CD14-positive monocyte (primary cell): Measurements from ENCODE around the gene TNFRSF12A. TPM values are rescaled to one million over a fixed set of nuclear protein-coding genes. Genes with fewer than 3 reads are reported as not detected.

Experiments used
- DNase-seq, 3 donors: peaks; one replicate each; pipeline ENCODE4 v3.0.0-alpha.2; 2011 to 2022
- H2AFZ ChIP-seq: 2 replicates; pipeline ENCODE4 v1.6.0; 2012; ENCODE audit warnings: mild to moderate bottlenecking, low read depth, low read length, inconsistent platforms; ENCODE audit not compliant: insufficient read depth, poor library complexity, severe bottlenecking
- H3K27ac ChIP-seq, 2 donors: 1 replicate in 1 of 2; 2 replicates in 1 of 2; pipeline ENCODE4 v1.5.1; 2012 to 2013; ENCODE audit warnings: low read length in 2 of 2, control low read depth in 1 of 2, inconsistent platforms in 1 of 2, low read depth in 1 of 2, mild to moderate bottlenecking in 1 of 2
- H3K27me3 ChIP-seq, 2 donors: one replicate each; pipeline versions ENCODE4 v1.6.0 to v1.6.1; 2011 to 2013; ENCODE audit warnings: low read length in 2 of 2; ENCODE audit not compliant: control insufficient read depth in 2 of 2, insufficient read depth in 2 of 2
- H3K36me3 ChIP-seq, 2 donors: replicated peaks in 1 of 2; 1 replicate in 1 of 2; 2 replicates in 1 of 2; pipeline versions ENCODE4 v1.5.1 to v1.6.1; 2012 to 2013; ENCODE audit warnings: low read length in 2 of 2, control low read depth in 1 of 2, inconsistent platforms in 1 of 2, mild to moderate bottlenecking in 1 of 2; ENCODE audit not compliant: insufficient read depth in 2 of 2, control insufficient read depth in 1 of 2
- H3K4me1 ChIP-seq, 2 donors: 1 replicate in 1 of 2; 2 replicates in 1 of 2; pipeline versions ENCODE4 v1.5.1 to v1.6.1; 2012 to 2013; ENCODE audit warnings: low read length in 2 of 2, control low read depth in 1 of 2, inconsistent platforms in 1 of 2, mild to moderate bottlenecking in 1 of 2, moderate library complexity in 1 of 2; ENCODE audit not compliant: insufficient read depth in 2 of 2, control insufficient read depth in 1 of 2
- H3K4me2 ChIP-seq: replicated peaks from 2 replicates; pipeline ENCODE3; 2012; ENCODE audit warnings: low read length, moderate library complexity, mild to moderate bottlenecking; ENCODE audit not compliant: poor library complexity, severe bottlenecking; ENCODE audit errors: extremely low read depth
- H3K4me3 ChIP-seq, 3 experiments: fragments of 200-600 bp in 1 of 3; sonication (generic) in 1 of 3; replicated peaks in 1 of 3; 1 replicate in 2 of 3; 2 replicates in 1 of 3; pipeline ENCODE4 v1.5.1; 2011 to 2013; ENCODE audit warnings: low read length in 3 of 3, mild to moderate bottlenecking in 3 of 3, control low read depth in 2 of 3, low read depth in 2 of 3, inconsistent platforms in 1 of 3, moderate library complexity in 1 of 3
- H3K79me2 ChIP-seq: 2 replicates; pipeline ENCODE4 v1.6.0; 2012; ENCODE audit warnings: mild to moderate bottlenecking, control low read depth, inconsistent platforms, low read length, moderate library complexity; ENCODE audit not compliant: insufficient read depth
- H3K9ac ChIP-seq: 2 replicates; pipeline ENCODE4 v1.6.0; 2017; ENCODE audit warnings: low read length, mild to moderate bottlenecking; ENCODE audit not compliant: insufficient read depth, poor library complexity, severe bottlenecking
- H3K9me3 ChIP-seq, 2 donors: replicated peaks in 1 of 2; 1 replicate in 1 of 2; 2 replicates in 1 of 2; pipeline versions ENCODE4 v1.5.1 to v1.6.1; 2012 to 2013; ENCODE audit warnings: low read length in 2 of 2, control low read depth in 1 of 2; ENCODE audit not compliant: control insufficient read depth in 1 of 2, insufficient read depth in 1 of 2
- H4K20me1 ChIP-seq: 2 replicates; pipeline ENCODE4 v1.6.0; 2012; ENCODE audit warnings: mild to moderate bottlenecking, low read length, control low read depth, moderate library complexity; ENCODE audit not compliant: insufficient read depth
- H3K27ac Mint-ChIP-seq, 7 donors: one replicate each; pipeline ENCODE4 v1.8.0; 2020; ENCODE audit warnings: mild to moderate bottlenecking in 7 of 7, mixed read lengths in 7 of 7, moderate library complexity in 6 of 7, inconsistent platforms in 2 of 7
- H3K27me3 Mint-ChIP-seq, 3 donors: one replicate each; pipeline ENCODE4 v1.8.0; 2021 to 2022; ENCODE audit warnings: low read depth in 3 of 3, mild to moderate bottlenecking in 3 of 3, mixed read lengths in 3 of 3, moderate library complexity in 3 of 3, inconsistent platforms in 1 of 3
- H3K36me3 Mint-ChIP-seq, 2 donors: one replicate each; pipeline ENCODE4 v1.8.0; 2020; ENCODE audit warnings: mixed read lengths in 2 of 2, inconsistent platforms in 1 of 2, mild to moderate bottlenecking in 1 of 2
- H3K4me1 Mint-ChIP-seq: one replicate; pipeline ENCODE4 v1.8.0; 2020; ENCODE audit warnings: mild to moderate bottlenecking, mixed read lengths
- H3K4me3 Mint-ChIP-seq, 2 donors: one replicate each; pipeline ENCODE4 v1.8.0; 2020; ENCODE audit warnings: mild to moderate bottlenecking in 2 of 2, mixed read lengths in 2 of 2, moderate library complexity in 1 of 2
- H3K9me3 Mint-ChIP-seq, 7 donors: one replicate each; pipeline ENCODE4 v1.8.0; 2020 to 2022; ENCODE audit warnings: mixed read lengths in 7 of 7, mild to moderate bottlenecking in 6 of 7, moderate library complexity in 6 of 7, inconsistent platforms in 2 of 7
- WGBS: methylation state at CpG from one replicate; pipeline ENCODE4 v1.1.5; 2013; ENCODE audit warnings: missing lambda C conversion rate; ENCODE audit not compliant: insufficient coverage; 5-methylcytosine and 5-hydroxymethylcytosine counted together
- intact Hi-C, 2 donors: fragments of 100-400 bp; cut with micrococcal nuclease; formaldehyde crosslinking; loops; one replicate each; pipeline versions ENCODE4 v1.15.0 to v1.15.1; 2023
- polyA plus RNA-seq, 3 donors: library from polyadenylated mRNA; depleted of rRNA in 1 of 3; unstranded in 2 of 3; stranded (reverse) in 1 of 3; fragments of 300-500 nt in 2 of 3; fragments of >200 nt in 1 of 3; fragmentation: Illumina TruSeq in 2 of 3; gene quantifications; 1 replicate in 2 of 3; 2 replicates in 1 of 3; pipeline ENCODE4 v1.2.3, GENCODE V29; 2012 to 2021
- TF ChIP-seq, protein P1 (sequence below): fragments of 200-600 bp; IDR thresholded peaks from one replicate; pipeline ENCODE4 v1.8.0; 2022; ENCODE audit warnings: antibody characterized with exemption, mild to moderate bottlenecking

Gene TNFRSF12A
- polyA plus RNA-seq, 3 donors = 2.9 to 6.2 (median 5.7) TPM

DNA sequence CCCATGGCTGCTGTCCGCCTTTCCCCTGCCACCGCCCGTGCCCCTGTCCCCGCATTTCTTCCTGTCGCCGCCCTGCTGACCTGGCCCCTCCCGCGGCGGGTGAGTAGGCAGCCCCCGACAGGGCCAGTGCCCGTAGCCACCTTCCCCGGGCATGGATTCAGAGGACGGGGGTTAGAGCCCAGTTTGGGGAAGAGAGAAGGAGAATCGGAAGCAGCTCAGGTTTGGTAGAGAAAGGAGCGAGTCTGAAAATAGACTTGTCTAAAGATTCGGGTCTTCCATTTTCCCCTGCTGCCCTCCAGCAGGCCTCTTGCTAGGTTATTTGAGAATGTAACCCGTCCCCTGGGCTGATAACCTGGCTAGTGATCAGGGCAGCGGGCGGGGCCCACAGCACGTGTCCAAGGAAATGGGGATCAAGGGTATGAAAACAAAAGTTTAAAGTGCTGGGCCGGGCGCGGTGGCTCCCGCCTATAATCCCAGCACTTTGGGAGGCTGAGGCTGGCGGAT, 15.3 kb upstream of the TNFRSF12A start:
- Mint-ChIP-seq H3K36me3 (peaks cover 5 to 6% of the 10 kb centered on the region in 2 donors), H3K27ac (peak overlapping the region in 5 of 7 donors; percentile 19 to 87 (median 63)), H3K4me3 (peak overlapping the region; percentile 81 to 88), H3K27me3 (peaks cover 0 to 17% (median 16%) of the 10 kb centered on the region in 3 donors), H3K9me3 (peaks cover 0 to 3% (median 0%) of the 10 kb centered on the region in 7 donors), H3K4me1 (peaks cover 47% of the 10 kb centered on the region)
- no peak overlapping the region for H3K27ac ChIP-seq
- WGBS = 0% methylated on average over 12 of the region's 25 CpGs
- H3K36me3 ChIP-seq = no peaks in the 10 kb centered on the region
- H3K9ac ChIP-seq = no peak overlapping the region
- H2AFZ ChIP-seq = no peak overlapping the region
- no peaks in the 10 kb centered on the region for H4K20me1 ChIP-seq
- DNase-seq = no peak
- TF ChIP-seq, protein P1, sequence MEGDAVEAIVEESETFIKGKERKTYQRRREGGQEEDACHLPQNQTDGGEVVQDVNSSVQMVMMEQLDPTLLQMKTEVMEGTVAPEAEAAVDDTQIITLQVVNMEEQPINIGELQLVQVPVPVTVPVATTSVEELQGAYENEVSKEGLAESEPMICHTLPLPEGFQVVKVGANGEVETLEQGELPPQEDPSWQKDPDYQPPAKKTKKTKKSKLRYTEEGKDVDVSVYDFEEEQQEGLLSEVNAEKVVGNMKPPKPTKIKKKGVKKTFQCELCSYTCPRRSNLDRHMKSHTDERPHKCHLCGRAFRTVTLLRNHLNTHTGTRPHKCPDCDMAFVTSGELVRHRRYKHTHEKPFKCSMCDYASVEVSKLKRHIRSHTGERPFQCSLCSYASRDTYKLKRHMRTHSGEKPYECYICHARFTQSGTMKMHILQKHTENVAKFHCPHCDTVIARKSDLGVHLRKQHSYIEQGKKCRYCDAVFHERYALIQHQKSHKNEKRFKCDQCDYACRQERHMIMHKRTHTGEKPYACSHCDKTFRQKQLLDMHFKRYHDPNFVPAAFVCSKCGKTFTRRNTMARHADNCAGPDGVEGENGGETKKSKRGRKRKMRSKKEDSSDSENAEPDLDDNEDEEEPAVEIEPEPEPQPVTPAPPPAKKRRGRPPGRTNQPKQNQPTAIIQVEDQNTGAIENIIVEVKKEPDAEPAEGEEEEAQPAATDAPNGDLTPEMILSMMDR = no peak
- peaks cover 49 to 52% of the 10 kb centered on the region in 2 donors for H3K4me1 ChIP-seq
- H3K9me3 ChIP-seq = no peaks in the 10 kb centered on the region
- peak overlapping the region; percentile 70 for H3K4me2 ChIP-seq
- H3K4me3 ChIP-seq = peak overlapping the region; percentile 19 to 71 (median 44)
- H3K27me3 ChIP-seq = peaks cover 0 to 2% of the 10 kb centered on the region in 2 donors
- intact Hi-C loops = no loop called here
- no peaks in the 10 kb centered on the region for H3K79me2 ChIP-seq

DNA sequence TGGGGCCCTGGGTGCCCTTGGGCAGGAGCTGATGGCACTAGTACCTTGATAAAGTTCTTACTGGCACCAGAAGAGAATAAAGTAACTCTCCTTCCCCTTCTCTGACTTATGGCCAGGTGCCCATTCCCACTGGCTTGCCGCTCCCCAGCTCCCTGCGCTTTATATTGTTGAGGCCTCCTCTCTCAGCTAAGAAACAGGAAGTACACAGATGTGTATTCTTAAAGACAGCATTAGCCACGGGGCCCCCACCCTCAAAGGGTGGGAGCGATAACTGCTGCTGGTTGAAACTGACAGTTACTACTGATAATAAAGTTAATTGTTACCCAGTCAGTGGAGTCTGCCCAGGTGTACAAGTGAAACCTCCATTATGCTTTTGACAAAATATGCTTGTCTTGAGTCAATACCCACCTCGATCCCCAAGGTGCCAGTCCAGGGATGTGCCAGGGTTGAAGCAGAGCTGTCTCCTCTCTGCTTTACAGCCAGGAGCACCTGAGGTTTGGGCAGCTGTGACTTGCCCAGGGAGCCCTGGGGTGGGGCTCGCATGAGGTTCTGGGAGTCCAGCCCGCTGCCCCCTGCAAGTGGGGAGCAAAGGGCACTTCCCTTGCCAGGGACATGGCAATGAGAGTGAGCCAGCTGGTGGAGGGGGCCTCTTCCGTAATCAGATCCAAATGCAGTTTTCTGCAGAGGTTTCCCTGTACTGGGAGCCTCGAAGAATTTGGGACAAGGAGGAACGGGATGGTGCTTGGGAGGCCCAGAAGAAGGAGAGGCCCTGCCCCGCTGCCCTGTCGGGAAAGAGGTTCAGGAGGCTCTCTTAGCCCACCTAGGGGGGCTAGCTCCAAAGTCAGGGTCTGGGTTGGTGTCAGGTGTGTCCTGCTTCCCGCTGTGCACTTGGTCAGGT, 12.9 kb upstream of the TNFRSF12A start:
- no peaks in the 10 kb centered on the region for H3K36me3 ChIP-seq
- intact Hi-C loops = loop anchor here (2.0 kb wide), 2 partner anchors 13 to 15 kb away; partner anchors contain the start of genes HCFC1R1 (in 1 of the 2) and TNFRSF12A (in 1 of the 2)
- H3K9me3 Mint-ChIP-seq = peaks cover 0 to 3% (median 0%) of the 10 kb centered on the region in 7 donors
- TF ChIP-seq, protein P1 = no peak
- no peaks in the 10 kb centered on the region for H3K9me3 ChIP-seq
- H3K4me3 Mint-ChIP-seq = peak overlapping the region; percentile 76 to 93
- H3K4me3 ChIP-seq = peak overlapping the region; percentile 16 to 75 (median 29)
- H3K27me3 Mint-ChIP-seq = peaks cover 14 to 24% (median 19%) of the 10 kb centered on the region in 3 donors
- H3K27ac Mint-ChIP-seq = peak overlapping the region; percentile 79 to 95 (median 87)
- no peaks in the 10 kb centered on the region for H3K79me2 ChIP-seq
- peak overlapping the region; percentile 58 for H2AFZ ChIP-seq
- H3K4me2 ChIP-seq = peak overlapping the region; percentile 75
- 18% methylated on average over 10 of the region's 13 CpGs for WGBS
- H3K4me1 ChIP-seq = peaks cover 49 to 56% of the 10 kb centered on the region in 2 donors
- H3K4me1 Mint-ChIP-seq = peaks cover 50% of the 10 kb centered on the region
- peak overlapping the region; percentile 44 for H3K9ac ChIP-seq
- H3K27me3 ChIP-seq = peaks cover 0 to 10% of the 10 kb centered on the region in 2 donors
- peaks cover 5 to 6% of the 10 kb centered on the region in 2 donors for H3K36me3 Mint-ChIP-seq
- H3K27ac ChIP-seq = peak overlapping the region; percentile 22 to 61
- peak in 2 of 3 donors; percentile 37 to 46 for DNase-seq
- no peaks in the 10 kb centered on the region for H4K20me1 ChIP-seq
